Hematopoietic multipotent progenitor cell (in vitro differentiated cells): ENCODE data around the gene ATF2. TPM values are rescaled to one million over a fixed set of nuclear protein-coding genes. Genes with fewer than 3 reads are reported as not detected.
"Not testable (repeated sequence)": the region's sequence is repeated elsewhere in the genome, so short reads cannot be mapped to it uniquely, and the experiment has no call there.

Experiments
- DNase-seq, 3 donors: peaks; one replicate each; pipeline ENCODE4 v3.0.0-alpha.2; 2011 to 2015; ENCODE audit warnings: low read depth in 2 of 3, low spot score in 2 of 3
- total RNA-seq: library from RNA; depleted of rRNA; stranded (reverse); fragments of >200 nt; gene quantifications from one replicate; pipeline ENCODE4 v1.2.3, GENCODE V29; 2012

The ATF2 gene
- total RNA-seq, 1 donor = 58.7 TPM

DNA sequence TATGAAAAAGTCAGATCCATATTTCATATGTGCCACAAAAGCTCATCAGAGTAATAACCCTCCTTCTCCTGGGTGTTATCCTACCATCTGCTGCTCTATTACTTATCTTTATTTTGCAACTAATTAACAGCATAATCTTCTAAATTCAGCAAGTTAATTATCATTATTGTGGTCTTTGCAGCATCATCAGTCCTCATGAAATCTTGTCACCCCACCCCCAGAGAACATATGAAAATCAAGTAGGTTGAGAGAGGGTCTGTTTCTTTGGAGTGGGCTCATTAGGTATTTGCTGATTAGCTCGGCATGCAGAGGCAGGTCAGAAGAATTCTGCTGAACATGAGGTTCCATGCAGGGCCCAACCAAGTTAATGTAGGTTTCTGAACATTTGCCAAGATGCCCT, 64.8 kb downstream of the ATF2 start:
- no peak for DNase-seq

DNA sequence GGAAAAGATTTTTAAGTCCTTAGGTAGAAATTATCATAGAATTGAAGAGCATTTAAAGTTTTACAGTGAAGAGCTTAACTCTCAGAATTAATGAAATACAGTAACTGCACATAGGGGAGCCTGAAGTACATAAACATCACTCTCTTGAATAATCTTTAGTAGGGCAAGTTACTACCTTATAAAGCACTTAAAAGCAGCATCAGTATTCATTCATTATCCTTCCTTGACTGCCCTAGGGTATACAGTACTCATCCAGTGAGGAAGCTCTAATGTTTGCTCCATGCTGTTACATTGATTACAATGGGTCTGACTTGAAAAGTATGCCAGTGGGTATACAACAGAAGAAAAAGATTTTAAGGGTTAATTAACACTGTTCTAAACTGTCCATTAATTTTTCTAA, 66.5 kb downstream of the ATF2 start:
- no peak for DNase-seq

DNA sequence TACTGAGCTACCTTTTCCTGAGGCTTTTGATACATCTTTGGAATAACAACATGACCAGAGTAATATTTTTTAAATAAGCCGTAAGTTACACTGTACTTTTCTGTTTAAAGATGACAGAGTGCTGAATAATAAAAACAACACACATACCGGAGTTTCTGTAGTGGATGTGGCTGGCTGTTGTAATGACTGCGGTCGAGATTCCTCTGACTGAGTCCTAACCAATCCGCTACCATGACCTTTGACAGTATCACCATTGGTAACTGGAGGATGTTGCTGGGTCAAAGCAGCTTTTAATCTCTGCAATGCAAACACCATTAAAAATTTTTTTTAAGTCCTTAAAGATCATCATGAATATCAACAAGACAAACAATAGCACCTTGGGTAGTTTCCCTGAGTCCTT, 70.7 kb downstream of the ATF2 start:
- no peak for DNase-seq

DNA sequence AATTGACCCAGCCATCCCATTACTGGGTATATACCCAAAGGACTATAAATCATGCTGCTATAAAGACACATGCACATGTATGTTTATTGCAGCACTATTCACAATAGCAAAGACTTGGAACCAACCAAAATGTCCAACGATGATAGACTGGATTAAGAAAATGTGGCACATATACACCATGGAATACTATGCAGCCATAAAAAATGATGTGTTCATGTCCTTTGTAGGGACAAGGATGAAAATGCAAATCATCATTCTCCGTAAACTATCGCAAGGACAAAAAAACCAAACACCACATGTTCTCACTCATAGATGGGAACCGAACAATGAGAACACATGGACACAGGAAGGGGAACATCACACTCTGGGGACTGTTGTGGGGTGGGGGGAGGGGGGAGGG, 83.9 kb downstream of the ATF2 start:
- not testable (repeated sequence) for DNase-seq

DNA sequence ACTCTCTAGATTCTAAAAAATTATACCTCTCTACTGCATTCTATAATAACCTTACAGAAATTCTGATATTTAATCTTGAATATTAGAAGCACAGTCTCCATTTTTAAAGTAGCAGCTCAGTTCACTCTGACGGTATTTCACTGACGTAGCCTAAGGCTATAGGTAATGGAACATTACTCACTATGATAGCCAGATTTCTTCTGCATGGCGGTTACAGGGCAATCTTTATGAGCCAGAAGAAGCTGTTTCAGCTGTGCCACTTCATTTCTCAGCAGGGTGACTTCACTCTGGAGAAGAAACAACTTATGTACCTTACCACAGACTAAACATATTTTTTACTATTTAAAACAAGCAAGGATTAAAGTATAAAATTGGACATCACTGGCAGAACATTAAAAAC, 87.5 kb downstream of the ATF2 start:
- no peak for DNase-seq

DNA sequence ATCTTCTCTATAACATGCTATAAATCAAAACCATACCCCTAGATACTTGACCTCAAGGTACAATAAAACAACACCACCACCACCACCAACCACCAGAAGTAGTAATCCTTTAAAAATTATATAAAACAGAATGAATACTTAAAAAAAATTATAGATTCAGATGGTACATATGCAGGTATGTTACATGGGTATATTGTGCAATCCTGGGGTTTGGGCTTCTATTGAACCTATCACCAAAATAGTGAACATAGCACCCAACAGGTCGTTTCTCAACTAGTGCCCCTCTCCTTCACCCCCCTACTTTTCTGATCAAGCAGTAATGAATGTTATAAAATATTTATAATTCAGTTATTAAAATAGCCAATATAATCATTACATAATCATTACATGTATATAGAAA, 91.7 kb downstream of the ATF2 start:
- DNase-seq = no peak

DNA sequence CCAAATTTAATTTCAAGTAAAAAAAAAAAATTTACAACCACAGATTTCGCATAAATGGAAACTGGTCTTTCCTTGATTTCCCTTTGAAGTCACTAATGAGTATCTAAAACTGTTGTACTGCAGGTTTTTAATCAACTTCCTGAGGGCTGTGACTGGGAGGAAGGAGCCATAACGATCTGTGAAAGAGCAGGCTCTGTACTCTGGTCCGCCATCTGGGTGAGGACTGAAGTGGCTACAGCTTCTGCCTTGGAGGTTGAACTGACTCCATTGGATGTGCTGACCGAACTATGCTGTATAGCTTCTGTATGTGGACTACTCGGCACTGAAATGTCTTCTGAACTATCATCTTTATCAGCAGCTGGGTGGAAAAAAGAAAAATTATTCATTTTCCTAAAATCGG, 93.5 kb downstream of the ATF2 start:
- no peak for DNase-seq

DNA sequence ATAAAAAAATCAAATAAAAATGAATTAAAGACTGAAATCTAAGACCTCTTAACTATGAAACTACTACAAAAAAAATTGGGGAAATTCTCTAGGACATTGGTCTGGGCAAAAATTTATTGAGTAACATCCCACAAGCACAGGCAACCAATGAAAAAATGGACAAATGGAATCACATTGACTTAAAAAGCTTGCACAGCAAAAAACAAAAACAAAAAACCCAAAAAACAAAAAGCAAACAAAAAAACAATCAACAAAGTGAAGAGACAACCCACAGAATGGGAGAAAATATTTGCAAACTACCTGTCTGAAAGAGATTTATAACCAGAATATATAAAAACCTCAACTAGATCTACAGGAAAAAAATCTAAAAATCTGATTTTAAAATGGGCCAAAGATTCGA, 99.5 kb downstream of the ATF2 start:
- DNase-seq = no peak

DNA sequence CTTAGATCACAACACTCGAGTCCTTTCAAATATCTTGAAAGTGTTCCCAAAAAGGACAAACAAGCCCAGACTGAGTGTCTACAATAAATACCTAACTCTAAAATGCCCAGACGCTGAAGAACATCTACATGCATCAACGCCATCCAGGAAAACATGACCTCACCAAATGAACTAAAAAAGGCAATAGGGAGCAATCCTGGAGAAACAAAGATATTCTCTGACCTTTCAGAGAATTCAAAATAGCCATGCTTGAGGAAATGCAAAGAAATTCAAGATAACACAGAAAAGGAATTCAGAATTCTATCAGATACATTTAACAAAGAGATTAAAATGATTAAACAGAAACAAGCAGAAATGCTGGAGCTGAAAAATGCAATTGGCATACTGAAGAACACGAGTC, 101.6 kb downstream of the ATF2 start:
- no peak for DNase-seq

DNA sequence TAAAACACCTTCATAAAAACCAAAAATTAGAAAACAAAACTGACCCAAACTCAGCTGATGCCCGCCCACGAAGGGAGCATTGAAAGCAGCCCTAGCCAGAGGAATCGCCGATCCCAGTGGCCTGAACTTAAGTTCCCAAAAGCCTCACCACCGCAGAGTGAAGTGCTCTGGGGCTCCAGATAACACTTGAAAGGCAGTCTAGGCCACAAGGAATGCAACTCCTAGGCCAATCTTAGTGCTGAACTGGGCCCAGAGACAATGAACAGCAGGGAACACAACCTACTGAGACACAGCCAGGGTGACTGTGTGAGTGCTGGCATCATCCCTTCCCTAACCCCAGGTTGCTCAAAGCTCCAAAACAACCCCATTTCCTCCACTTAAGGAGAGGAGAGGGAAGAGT, 103.2 kb downstream of the ATF2 start:
- DNase-seq = no peak

DNA sequence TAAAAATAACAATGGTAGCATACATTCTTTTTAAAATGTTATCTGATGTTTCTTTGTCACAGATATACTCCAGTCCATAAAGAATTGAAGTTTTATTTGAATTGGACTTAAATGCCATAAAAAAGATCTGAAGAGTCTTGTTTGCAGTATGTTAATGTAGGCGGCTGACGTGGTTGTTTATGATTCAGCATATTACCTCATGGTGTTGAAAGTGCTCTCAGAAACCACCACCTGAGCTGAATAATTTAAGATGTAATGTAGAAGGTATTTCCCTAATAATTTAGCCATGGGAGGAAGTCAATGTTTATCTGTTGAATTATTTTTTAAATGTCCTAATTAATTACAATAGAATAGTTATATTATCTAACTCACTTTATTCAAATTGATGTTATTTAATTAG, 104.3 kb downstream of the ATF2 start:
- no peak for DNase-seq

DNA sequence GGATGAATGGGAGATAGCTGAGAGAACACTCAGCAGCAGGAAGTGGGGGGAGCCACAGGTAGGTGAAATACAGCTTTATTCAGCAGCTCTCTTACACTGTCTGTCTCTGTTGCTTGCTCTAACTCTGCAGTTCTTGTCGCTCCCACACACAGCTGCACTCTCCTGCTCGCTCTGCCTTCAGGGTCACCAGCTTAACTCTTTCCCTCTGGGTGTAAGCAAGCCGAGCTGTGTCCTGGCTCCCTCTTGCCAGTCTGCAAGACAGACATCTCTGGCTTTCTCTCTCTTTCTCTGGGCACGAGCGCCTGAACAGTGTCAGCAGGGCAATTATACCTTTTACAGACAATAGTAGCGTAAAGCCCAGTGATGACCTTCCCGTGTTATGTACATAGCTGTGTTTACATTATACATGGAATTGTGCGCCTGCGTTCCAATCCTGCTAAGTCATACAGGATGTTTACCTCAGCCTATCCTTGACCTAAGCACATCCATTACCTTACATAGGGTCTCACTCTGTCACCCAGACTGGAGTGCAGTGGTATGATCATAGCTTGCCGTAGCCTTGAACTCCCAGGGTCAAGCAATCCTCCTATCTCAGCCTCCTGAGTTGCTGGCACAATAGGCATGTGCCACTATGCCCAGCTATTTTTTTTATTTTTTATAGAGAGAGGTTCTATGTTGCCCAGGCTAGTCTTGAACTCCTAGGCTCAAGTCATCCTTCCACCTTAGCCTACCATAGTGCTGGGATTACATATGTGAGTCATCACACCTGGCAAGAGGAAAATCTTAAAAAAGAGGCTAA, 105.0 kb downstream of the ATF2 start:
- no peak for DNase-seq

DNA sequence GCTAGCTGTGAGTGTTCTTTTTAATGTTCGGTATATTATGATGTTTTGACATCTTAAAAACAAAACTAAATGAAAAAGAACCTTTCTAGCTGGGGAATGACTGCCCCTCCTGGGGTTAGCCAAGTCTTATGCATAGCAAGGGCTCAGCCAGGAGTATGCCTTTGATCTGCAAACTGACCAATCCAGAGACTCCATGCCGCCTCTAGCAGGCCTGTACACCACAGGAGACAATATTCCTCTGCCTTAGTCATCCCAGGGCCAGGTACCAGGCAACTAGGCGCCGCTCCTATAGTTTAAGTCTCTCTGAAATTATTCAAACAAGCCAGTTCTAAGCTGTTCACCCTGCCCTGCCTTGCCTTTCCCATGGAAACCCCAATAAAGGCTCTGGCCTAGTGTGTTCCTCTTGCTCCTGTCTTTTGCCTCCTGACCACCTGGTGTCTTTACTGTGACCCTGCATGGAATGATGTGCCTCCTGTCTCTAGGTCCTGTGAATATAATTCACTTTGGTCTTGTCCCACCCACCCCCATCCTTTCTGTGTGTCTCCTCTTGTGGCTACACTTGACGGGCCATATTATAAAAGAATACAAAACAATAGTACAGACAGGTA, 110.8 kb downstream of the ATF2 start:
- DNase-seq = no peak

DNA sequence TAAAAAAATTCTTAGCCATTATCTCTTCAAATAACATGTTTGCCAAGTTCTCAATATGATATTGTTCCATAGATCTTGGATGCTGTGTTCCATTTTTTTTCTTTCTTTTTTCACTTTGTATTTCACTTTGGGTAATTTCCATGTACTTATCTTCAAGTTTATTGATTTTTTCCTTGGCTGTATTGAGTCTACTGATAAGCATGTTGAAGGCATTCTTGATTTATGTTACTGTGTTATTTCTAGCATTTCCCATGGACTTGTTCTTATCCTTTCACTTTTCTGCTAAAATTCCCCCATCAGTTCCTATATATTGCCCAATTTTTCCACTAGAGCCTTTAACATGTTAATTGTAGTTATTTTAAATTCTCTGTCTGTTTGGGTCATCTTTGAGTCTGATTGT, 112.0 kb downstream of the ATF2 start:
- no peak for DNase-seq

DNA sequence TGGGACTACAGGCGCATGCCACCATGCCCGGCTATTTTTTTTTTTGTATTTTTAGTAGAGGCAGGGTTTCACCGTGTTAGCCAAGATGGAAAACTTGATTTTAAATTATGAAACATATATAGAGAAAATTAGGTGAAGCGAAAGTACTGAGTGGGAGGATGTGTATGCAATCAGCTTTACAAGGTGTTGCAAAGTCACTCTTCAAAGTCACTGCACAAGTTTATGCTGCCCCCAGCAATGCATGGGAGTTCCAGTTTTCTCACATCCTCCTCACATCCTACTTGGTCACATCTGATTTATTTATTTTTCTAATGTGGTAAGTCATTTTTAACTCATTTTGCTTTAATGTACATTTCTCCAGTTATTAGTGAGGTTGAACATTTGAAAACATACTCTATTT, 113.7 kb downstream of the ATF2 start:
- DNase-seq = no peak

DNA sequence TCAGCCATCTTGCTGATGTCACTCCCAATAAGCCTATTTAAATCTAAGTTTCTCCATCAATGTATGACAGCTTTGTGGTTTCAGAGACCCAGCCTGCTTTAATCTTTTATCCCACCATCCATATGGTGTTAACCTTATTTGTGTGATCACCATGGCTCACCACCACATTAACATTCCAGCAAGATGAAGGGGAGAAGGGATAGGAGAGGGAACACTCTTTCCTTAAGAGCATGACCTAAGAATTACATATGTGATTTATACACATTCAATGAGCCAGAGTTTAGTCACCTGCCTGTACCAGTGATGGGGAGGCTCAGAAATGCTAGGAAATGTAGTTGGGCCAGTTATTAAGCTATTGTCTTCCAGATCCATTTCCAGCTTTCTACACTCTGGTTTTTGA, 118.3 kb downstream of the ATF2 start:
- DNase-seq = no peak

DNA sequence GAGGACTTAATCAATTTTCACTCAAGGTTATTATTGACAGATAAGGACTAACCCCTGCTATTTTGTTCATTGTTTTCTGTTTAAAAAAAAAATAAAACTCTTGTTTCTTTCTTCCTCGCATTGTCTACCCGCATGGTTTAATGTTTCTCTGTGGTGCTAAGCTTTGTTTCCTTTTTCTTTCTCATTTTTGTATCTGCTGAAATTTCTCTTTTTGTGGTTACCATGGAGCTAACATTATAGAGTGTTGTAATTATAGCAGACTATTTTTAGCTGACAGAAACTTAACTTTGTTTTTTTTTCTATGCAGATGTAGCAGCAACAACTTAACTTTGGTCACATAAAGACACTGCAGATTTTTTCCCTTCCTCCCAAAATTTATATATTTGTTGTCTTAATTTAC, 119.7 kb downstream of the ATF2 start:
- DNase-seq = peak in 1 of 3 donors; percentile 11

DNA sequence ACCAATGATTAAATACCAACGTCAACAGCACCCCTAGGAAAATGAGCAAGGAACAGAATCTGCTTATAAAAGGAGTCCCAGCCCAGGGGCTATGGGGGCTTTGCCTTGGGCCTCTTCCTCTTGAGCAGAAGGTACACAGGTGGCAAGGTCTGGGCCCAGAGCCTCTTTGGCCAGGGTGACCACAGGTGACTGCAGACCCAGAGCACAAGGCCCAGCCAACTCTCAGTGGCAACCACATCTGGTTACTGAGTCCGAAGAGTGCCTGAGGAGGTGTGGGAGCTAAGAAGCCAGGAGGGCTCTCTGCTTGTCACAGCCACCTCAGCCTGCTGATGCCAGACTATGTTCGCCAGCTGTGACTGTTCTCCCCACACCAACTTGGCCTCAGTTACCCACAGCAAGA, 128.5 kb downstream of the ATF2 start:
- DNase-seq = no peak

DNA sequence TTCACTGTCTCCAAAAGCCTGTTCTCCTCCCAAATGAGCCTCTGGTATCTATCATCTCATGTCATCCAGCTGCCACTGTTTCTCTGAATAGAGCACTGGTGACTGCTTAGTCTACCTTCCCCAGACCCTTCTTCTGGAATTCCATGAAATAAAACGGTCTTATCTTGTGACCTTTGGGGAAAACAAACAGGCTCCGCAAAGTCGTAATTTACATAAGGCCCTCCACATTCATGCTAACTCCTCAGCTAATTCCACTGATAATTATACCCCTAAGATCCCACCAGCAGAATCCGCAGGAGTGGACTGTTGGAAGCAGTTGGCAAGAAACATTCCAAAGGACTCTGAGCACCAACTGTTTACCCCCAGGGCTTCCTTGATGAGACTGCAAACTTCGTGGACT, 129.0 kb downstream of the ATF2 start:
- DNase-seq = no peak

DNA sequence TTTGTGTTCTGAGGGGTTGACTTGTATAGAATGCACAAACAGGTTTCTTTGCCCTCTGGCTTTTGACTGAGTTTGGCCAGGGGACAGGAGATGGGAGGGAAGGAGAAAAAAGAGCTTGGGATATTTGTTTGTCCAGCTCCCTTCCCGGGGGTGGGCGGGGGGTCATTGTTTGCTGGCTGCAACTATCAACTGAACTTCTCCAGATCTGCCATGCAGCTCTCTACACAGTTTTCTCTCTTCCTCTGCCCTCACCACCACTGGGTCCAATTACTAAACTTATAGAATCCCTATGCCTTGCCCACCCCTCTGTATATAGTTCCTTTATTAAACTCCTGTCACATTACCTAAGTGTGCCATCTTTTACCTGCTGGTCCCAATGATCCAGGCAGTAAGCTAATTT, 130.1 kb downstream of the ATF2 start:
- no peak for DNase-seq

DNA sequence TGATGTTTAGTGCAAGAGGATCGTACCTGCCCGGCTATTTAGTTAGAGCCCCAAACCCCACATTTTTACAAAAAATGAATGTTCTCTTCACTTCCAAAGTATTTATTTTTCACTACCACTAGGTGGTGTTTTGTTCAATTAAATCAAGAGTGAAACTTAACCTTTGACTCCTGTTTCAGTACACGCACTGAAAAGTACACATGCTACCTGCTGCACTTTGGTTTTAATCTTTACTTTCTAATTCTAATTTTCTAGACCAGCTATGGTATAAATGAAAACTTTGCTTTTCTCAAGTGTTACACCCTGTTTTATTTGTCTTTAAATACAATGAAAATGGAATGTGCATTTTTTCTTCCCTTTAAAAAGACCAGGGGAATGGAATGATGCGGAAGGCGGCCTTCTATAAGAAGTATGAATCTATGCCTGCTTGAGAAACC, 131.4 kb downstream of the ATF2 start:
- peak; percentile 13 to 63 (median 29) for DNase-seq

DNA sequence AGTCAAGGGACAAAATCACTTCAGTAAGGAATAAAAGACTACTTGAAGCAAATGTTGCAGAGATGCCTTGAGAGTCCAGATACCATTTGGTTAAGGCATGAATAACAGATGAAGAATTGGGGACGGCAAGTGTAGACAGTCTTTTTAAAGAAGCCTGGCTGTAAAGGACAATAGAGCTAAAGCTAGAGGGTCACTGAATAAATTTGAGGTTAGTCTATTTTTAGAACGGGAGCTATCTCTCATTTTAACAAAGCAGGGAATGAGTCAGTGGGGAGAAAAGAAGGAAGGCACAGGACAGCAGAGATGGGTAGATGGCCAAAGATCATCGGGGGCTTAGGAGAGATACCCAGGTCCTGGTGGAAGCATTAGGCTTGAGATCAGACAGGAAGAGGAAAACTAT, 132.2 kb downstream of the ATF2 start:
- no peak for DNase-seq

DNA sequence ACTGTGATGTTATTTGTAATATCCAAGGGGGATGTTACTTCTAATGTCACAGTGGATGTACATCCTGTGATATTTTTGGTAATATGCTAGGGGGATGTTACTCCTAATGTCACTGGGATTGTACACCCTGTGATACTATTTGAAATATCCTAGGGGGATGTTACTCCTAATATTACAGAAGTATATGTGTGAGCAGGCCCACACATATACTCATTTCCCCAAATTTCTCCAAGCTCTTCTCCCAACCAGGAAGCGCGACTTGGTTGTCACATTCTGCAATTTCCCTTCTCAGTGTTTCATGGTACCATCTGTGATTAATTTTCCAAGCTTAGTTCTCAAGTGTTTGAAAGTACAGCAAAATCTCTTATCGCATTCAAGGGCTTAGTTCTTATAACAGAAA, 133.3 kb downstream of the ATF2 start:
- no peak for DNase-seq
